ENCODE data around the gene MYOD1. TPM values are rescaled to one million over a fixed set of nuclear protein-coding genes. Genes with fewer than 3 reads are reported as not detected.

The MYOD1 gene
- total and polyA plus RNA-seq, 12 donors, result not detected

DNA sequence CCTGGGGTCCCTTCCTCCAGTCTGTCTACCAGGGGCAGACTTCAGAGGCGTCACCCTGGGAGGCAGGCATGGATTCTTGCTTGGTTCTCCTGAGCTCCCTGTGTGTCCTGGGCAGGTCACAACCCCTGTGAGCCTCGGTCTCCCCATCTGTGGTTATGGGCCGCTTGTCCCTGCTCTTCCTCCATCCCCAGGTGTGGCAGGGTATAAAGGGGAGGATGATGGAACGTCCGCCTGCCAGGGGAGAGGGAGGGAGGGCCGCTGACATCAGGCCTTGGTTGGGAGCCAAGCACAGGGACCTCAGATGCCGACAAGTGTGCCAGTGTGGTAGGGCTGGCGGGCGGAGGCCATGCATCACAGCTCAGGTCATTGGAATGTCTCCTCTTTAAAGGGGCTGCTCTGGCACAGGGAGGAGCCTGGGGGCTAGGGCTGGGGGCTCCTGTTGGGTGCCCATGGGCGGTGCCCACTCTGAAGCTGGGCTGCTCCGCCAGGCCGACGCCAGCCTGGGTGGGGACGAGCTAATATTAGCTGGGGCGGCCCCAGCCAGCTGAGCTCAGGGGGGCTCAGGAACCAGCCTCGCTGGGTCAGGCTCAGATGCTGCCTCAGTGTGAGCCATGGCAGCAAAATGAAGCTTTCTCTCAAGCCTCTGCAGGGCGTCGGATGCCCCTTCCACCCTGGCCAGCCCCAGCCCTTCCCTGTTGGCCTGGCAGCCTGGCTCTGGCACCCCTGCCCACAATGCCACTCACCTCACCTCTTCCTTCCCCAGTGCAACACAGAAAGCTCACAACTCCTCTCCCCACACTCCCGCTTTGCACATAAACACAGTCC lies 28.0 kb downstream of the MYOD1 start:
- Histone ChIP-seq H3K4me3 (no peak overlapping the region), H3K36me3 (replicated peaks in 1 of 2) (no peaks in the 10 kb centered on the region), H3K4me1 (replicated peaks in 1 of 2) (no peaks in the 10 kb centered on the region), H3K9me3 (replicated peaks in 1 of 3) (no peaks in the 10 kb centered on the region), H3K27ac (no peak overlapping the region), H3K27me3 (no peaks in the 10 kb centered on the region)
- DNase-seq, result no peak
- intact Hi-C loops (cut with DNase I), result no loop called here
- TF ChIP-seq, protein P1, sequence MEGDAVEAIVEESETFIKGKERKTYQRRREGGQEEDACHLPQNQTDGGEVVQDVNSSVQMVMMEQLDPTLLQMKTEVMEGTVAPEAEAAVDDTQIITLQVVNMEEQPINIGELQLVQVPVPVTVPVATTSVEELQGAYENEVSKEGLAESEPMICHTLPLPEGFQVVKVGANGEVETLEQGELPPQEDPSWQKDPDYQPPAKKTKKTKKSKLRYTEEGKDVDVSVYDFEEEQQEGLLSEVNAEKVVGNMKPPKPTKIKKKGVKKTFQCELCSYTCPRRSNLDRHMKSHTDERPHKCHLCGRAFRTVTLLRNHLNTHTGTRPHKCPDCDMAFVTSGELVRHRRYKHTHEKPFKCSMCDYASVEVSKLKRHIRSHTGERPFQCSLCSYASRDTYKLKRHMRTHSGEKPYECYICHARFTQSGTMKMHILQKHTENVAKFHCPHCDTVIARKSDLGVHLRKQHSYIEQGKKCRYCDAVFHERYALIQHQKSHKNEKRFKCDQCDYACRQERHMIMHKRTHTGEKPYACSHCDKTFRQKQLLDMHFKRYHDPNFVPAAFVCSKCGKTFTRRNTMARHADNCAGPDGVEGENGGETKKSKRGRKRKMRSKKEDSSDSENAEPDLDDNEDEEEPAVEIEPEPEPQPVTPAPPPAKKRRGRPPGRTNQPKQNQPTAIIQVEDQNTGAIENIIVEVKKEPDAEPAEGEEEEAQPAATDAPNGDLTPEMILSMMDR (IDR thresholded peaks at IDR 0.05), result no peak
- no peak for TF ChIP-seq POLR2A (IDR thresholded peaks at IDR 0.05)
- 81 to 90% (median 82%) methylated on average over 13 to 19 of the region's 19 CpGs for WGBS, 4 donors

- no peak for DNase-seq
- TF ChIP-seq, protein P1 (IDR thresholded peaks at IDR 0.05), result no peak
- TF ChIP-seq POLR2A (IDR thresholded peaks at IDR 0.05), result no peak
- 81 to 96% (median 83%) methylated on average over 8 of the region's 8 CpGs for WGBS, 4 donors
- Histone ChIP-seq H3K4me3 (no peak overlapping the region), H3K4me1 (replicated peaks in 1 of 2) (no peaks in the 10 kb centered on the region), H3K27me3 (no peaks in the 10 kb centered on the region), H3K36me3 (replicated peaks in 1 of 2) (no peaks in the 10 kb centered on the region), H3K9me3 (replicated peaks in 1 of 3) (no peaks in the 10 kb centered on the region), H3K27ac (no peak overlapping the region)
- intact Hi-C loops (cut with DNase I), result no loop called here
Measured at GRCh38 chr11:17748044-17748443, 28.7 kb downstream of the MYOD1 start.

DNA sequence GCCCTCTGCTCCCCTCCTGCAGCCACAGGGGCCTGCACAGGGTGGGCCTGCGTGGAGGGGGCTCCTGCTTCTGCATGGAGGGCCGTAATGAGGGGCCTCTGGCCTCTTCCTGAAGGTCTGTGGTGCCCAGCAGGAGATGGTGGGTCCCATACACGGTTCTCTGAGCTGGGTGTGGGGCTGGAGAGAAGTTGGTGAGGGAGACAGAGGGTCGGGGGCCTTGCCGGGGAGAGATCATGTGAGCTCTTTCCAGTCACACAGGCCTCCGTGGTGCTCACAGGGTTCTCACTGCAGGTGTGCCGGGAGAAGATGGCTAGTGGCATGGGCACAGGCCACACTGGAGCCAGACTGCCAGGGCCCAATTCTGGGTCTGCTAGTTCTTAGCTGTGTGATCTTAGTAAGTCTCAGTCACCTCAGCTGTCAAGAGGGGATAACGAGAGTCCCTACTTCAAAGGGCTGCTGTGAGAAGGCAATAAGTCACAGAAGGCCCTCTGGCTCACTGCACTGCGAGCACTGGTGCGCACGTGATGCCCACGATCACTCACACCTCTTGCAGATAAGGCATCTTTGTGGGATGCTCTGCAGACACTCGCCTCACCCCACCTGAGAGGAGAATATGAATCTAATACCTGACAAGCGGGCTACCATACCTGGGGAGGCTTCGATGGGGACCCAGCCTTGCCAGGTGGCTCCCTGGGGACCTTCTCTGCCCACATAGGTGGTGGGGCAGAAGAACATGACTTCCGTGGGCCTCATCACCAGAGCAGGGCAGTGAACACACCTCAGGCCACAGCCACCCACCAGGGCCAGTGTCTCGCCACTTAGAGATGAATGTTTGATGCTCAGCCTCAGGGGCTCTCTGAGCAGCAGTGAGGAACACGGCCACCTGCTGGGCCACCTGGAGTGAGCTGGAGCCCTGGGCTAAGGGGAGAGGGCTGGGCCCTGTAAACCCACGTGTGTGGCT lies 29.7 kb downstream of the MYOD1 start:
- Histone ChIP-seq H3K9me3 (replicated peaks in 1 of 3) (no peaks in the 10 kb centered on the region), H3K27ac (no peak overlapping the region), H3K4me1 (replicated peaks in 1 of 2) (no peaks in the 10 kb centered on the region), H3K4me3 (no peak overlapping the region), H3K36me3 (replicated peaks in 1 of 2) (no peaks in the 10 kb centered on the region), H3K27me3 (no peaks in the 10 kb centered on the region)
- no peak for TF ChIP-seq POLR2A (IDR thresholded peaks at IDR 0.05)
- TF ChIP-seq, protein P1 (IDR thresholded peaks at IDR 0.05), result no peak
- WGBS, 4 donors, result 80 to 85% (median 82%) methylated on average over 4 to 19 of the region's 19 CpGs
- intact Hi-C loops (cut with DNase I), result no loop called here
- DNase-seq, result no peak

All from adrenal gland (tissue), 12 donors.